SK-N-SH (cell line): ENCODE results near the gene UNK. TPM values are rescaled to one million over a fixed set of nuclear protein-coding genes. Genes with fewer than 3 reads are reported as not detected.

Experiments
- CTCF ChIA-PET: fragments of 300-600, 350-600 bp; formaldehyde crosslinking; extraction: SDS; loops from one replicate; lab custom pipeline; 2021; lab: Yijun Ruan, JAX
- POLR2A ChIA-PET: fragments of 350-600 bp; sonication (Branson Sonifier 250); formaldehyde crosslinking; extraction: SDS; loops from one replicate; lab custom pipeline; 2020; ENCODE audit warnings: antibody characterized with exemption, inconsistent platforms; lab: Yijun Ruan, JAX
- DNase-seq: peaks from one replicate; pipeline ENCODE4 v3.0.0; 2012
- H2AFZ ChIP-seq: fragments of 200-600 bp; sonication (generic); 2 replicates; pipeline ENCODE4 v1.8.1; 2016; ENCODE audit warnings: antibody characterized with exemption, mild to moderate bottlenecking, low read depth
- H3F3A ChIP-seq: fragments of 200-600 bp; sonication (generic); replicated peaks from 2 replicates; pipeline ENCODE3; 2016; ENCODE audit warnings: antibody characterized with exemption, mild to moderate bottlenecking; ENCODE audit not compliant: insufficient read depth
- H3K27ac ChIP-seq, 2 experiments: fragments of 200-500 bp in 1 of 2; fragments of 200-600 bp in 1 of 2; sonication (Bioruptor generic) in 1 of 2; sonication (generic), shearing (Covaris generic) in 1 of 2; 2 replicates each; pipeline versions ENCODE4 v1.5.1 to v1.6.1; 2014 to 2016; ENCODE audit warnings: low read depth in 2 of 2, inconsistent platforms in 1 of 2, low read length in 1 of 2, mild to moderate bottlenecking in 1 of 2, mixed read lengths in 1 of 2
- H3K27me3 ChIP-seq: fragments of 200-600 bp; sonication (generic), shearing (Covaris generic); 2 replicates; pipeline ENCODE4 v1.6.1; 2016; ENCODE audit warnings: mixed run types; ENCODE audit not compliant: insufficient read depth
- H3K36me3 ChIP-seq, 2 experiments: fragments of 200-500 bp in 1 of 2; fragments of 200-600 bp in 1 of 2; sonication (Bioruptor generic) in 1 of 2; sonication (generic) in 1 of 2; replicated peaks in 1 of 2; 2 replicates each; pipeline versions ENCODE3 to v1.5.1; 2014 to 2016; ENCODE audit warnings: low read length in 1 of 2, mild to moderate bottlenecking in 1 of 2; ENCODE audit not compliant: insufficient read depth in 2 of 2, control insufficient read depth in 1 of 2
- H3K4me1 ChIP-seq, 2 experiments: fragments of 200-500 bp in 1 of 2; fragments of 200-600 bp in 1 of 2; sonication (Bioruptor generic) in 1 of 2; sonication (generic), shearing (Covaris generic) in 1 of 2; 2 replicates each; pipeline versions ENCODE4 v1.5.1 to v1.6.1; 2014 to 2016; ENCODE audit warnings: low read depth in 1 of 2, low read length in 1 of 2, mixed run types in 1 of 2; ENCODE audit not compliant: insufficient read depth in 2 of 2, control insufficient read depth in 1 of 2
- H3K4me2 ChIP-seq: fragments of 200-600 bp; sonication (generic), shearing (Covaris generic); 2 replicates; pipeline ENCODE4 v1.6.1; 2017; ENCODE audit warnings: mixed run types
- H3K4me3 ChIP-seq, 2 experiments: fragments of 200-500 bp in 1 of 2; fragments of 200-600 bp in 1 of 2; sonication (Bioruptor generic) in 1 of 2; sonication (generic), shearing (Covaris generic) in 1 of 2; 2 replicates each; pipeline versions ENCODE4 v1.5.1 to v1.8.1; 2014 to 2016; ENCODE audit warnings: low read depth in 2 of 2, inconsistent platforms in 1 of 2, low read length in 1 of 2, mild to moderate bottlenecking in 1 of 2, mixed read lengths in 1 of 2, moderate library complexity in 1 of 2
- H3K79me2 ChIP-seq: fragments of 200-600 bp; sonication (generic); 2 replicates; pipeline ENCODE4 v1.8.1; 2017; ENCODE audit warnings: mild to moderate bottlenecking; ENCODE audit not compliant: insufficient read depth
- H3K9ac ChIP-seq: fragments of 200-600 bp; sonication (generic); 2 replicates; pipeline ENCODE4 v1.6.1; 2017; ENCODE audit warnings: mixed run types
- H3K9me2 ChIP-seq: fragments of 200-600 bp; sonication (generic); 2 replicates; pipeline ENCODE4 v1.6.1; 2017; ENCODE audit warnings: mixed run types
- H3K9me3 ChIP-seq: fragments of 200-600 bp; sonication (generic); 2 replicates; pipeline ENCODE4 v1.6.1; 2017; ENCODE audit warnings: mixed run types, mild to moderate bottlenecking, moderate library complexity
- H4K20me1 ChIP-seq: fragments of 200-600 bp; sonication (generic); 2 replicates; pipeline ENCODE4 v1.6.1; 2017; ENCODE audit warnings: mild to moderate bottlenecking, mixed run types; ENCODE audit not compliant: insufficient read depth
- CHD2 ChIP-seq: fragments of 150-350 bp; IDR thresholded peaks from 2 replicates; pipeline ENCODE4 v1.6.1; 2018; ENCODE audit warnings: low read length; ENCODE audit not compliant: partially characterized antibody
- ELF1 ChIP-seq: IDR thresholded peaks from 2 replicates; pipeline ENCODE4 v1.4.0; 2012
- EP300 ChIP-seq, 2 experiments: IDR thresholded peaks; 2 replicates each; pipeline versions ENCODE4 v1.4.0 to v1.6.1; 2012; ENCODE audit warnings: borderline replicate concordance in 1 of 2, low read depth in 1 of 2, low read length in 1 of 2
- FOSL2 ChIP-seq: IDR thresholded peaks from 2 replicates; pipeline ENCODE4 v1.4.0; 2012; ENCODE audit warnings: low read depth, mild to moderate bottlenecking, moderate library complexity, borderline replicate concordance
- FOXJ3 ChIP-seq: sonication (generic); formaldehyde crosslinking; IDR thresholded peaks from 2 replicates; pipeline ENCODE4 v1.5.1; 2020; ENCODE audit warnings: mild to moderate bottlenecking, missing genetic modification reagents
- JUND ChIP-seq: IDR thresholded peaks from 2 replicates; pipeline ENCODE4 v1.4.0; 2012
- MEF2A ChIP-seq: IDR thresholded peaks from 2 replicates; pipeline ENCODE4 v1.4.0; 2012; ENCODE audit warnings: low read depth, borderline replicate concordance
- MXI1 ChIP-seq: IDR thresholded peaks from 2 replicates; pipeline ENCODE4 v1.6.1; 2012; ENCODE audit warnings: mild to moderate bottlenecking, low read depth, low read length, improper control_type of control experiment
- NFIC ChIP-seq: IDR thresholded peaks from 2 replicates; pipeline ENCODE4 v1.4.0; 2012; ENCODE audit warnings: borderline replicate concordance
- POLR2AphosphoS5 ChIP-seq: IDR thresholded peaks from 2 replicates; pipeline ENCODE4 v1.6.1; 2012; ENCODE audit warnings: low read depth, low read length
- RAD21 ChIP-seq: IDR thresholded peaks from 2 replicates; pipeline ENCODE4 v1.6.1; 2012; ENCODE audit warnings: mild to moderate bottlenecking, low read length
- RCOR1 ChIP-seq: fragments of 150-350 bp; IDR thresholded peaks from 2 replicates; pipeline ENCODE4 v1.6.1; 2017; ENCODE audit warnings: antibody characterized with exemption, low read length
- RFX5 ChIP-seq: IDR thresholded peaks from 2 replicates; pipeline ENCODE4 v1.6.1; 2012; ENCODE audit warnings: mild to moderate bottlenecking, improper control_type of control experiment, low read length
- SIN3A ChIP-seq: IDR thresholded peaks from 2 replicates; pipeline ENCODE4 v1.6.1; 2012; ENCODE audit warnings: low read depth, mild to moderate bottlenecking, low read length, moderate library complexity, borderline replicate concordance
- TEAD4 ChIP-seq: IDR thresholded peaks from 2 replicates; pipeline ENCODE4 v1.4.0; 2012; ENCODE audit warnings: mild to moderate bottlenecking, borderline replicate concordance; ENCODE audit not compliant: insufficient read depth
- USF1 ChIP-seq: IDR thresholded peaks from 2 replicates; pipeline ENCODE4 v1.4.0; 2012; ENCODE audit warnings: low read depth, borderline replicate concordance
- WGBS: methylation state at CpG from one replicate; pipeline ENCODE4 v1.1.6; 2017; ENCODE audit warnings: low lambda C conversion rate; 5-methylcytosine and 5-hydroxymethylcytosine counted together
- polyA plus RNA-seq, 3 experiments: library from polyadenylated mRNA; depleted of rRNA; stranded (reverse); fragments of >200 nt; gene quantifications; 2 replicates each; pipeline ENCODE4 v1.2.3, GENCODE V29; 2012
- TF ChIP-seq, protein P1 (sequence below): fragments of 200-600 bp; sonication (generic); IDR thresholded peaks from 2 replicates; pipeline ENCODE4 v1.6.1; 2017; ENCODE audit warnings: antibody characterized with exemption, mild to moderate bottlenecking, moderate library complexity
- TF ChIP-seq, protein P2 (sequence below): IDR thresholded peaks from 2 replicates; pipeline ENCODE4; 2012

UNK gene
- polyA plus RNA-seq, 1 of the 3 experiments (the other 2 are of a cell fraction), result 24.8 TPM

DNA sequence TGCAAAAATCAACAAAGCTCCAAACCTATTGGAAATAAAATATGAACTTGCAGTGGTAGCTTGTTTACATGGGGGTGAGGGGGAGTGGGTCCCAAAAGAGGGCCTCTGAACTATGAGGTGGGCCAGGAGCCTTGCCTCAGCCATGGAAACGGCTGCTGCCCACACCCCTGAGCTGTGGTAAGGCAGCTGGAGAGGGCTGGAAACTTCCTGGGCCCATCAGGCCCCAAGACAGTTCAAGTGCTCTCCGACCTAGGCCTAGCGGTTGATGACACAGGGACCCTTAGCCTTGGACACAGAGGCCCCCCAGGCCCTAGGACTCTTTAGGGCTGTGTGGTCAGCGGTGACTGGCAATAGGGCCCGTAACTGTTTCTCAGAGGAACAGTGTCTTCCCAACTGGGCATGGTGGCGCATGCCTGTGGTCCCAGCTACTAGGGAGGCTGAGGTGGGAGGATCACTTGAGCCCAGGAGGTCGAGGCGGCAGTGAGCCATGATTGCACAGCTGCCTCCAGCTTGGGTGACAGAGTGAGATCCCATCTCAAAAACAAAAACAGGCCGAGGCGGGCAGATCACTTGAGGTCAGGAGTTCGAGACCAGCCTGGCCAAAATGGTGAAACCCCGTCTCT lies 41.3 kb downstream of the UNK start:
- H3K4me1 ChIP-seq, result peaks cover 5 to 46% of the 10 kb centered on the region in 2 experiments; a peak in 2 of 4 replicates
- peak overlapping the region in 1 of 2 experiments; percentile 39; a peak in 1 of 4 replicates for H3K27ac ChIP-seq
- peaks cover 7% of the 10 kb centered on the region for H3F3A ChIP-seq
- WGBS, result 89% methylated on average over 12 of the region's 12 CpGs
- H3K9me2 ChIP-seq, result no peaks in the 10 kb centered on the region
- no peaks in the 10 kb centered on the region for H3K27me3 ChIP-seq
- no peak overlapping the region for H3K4me3 ChIP-seq
- H3K9ac ChIP-seq, result no peak overlapping the region
- no peaks in the 10 kb centered on the region for H3K79me2 ChIP-seq
- H3K36me3 ChIP-seq, result peaks cover under 1 to 33% of the 10 kb centered on the region in 2 experiments
- TF ChIP-seq JUND (no peak), FOSL2 (no peak), CHD2 (no peak), RAD21 (no peak), TEAD4 (no peak), FOXJ3 (no peak), RCOR1 (no peak), USF1 (no peak), ELF1 (no peak), EP300 (IDR thresholded peaks at IDR 0.05; ENCODE audit: borderline replicate concordance in 1 of 2, low read depth in 1 of 2, low read length in 1 of 2) (no peak), NFIC (no peak), MEF2A (no peak), POLR2AphosphoS5 (no peak), RFX5 (no peak), MXI1 (no peak), SIN3A (no peak)
- TF ChIP-seq, protein P1, sequence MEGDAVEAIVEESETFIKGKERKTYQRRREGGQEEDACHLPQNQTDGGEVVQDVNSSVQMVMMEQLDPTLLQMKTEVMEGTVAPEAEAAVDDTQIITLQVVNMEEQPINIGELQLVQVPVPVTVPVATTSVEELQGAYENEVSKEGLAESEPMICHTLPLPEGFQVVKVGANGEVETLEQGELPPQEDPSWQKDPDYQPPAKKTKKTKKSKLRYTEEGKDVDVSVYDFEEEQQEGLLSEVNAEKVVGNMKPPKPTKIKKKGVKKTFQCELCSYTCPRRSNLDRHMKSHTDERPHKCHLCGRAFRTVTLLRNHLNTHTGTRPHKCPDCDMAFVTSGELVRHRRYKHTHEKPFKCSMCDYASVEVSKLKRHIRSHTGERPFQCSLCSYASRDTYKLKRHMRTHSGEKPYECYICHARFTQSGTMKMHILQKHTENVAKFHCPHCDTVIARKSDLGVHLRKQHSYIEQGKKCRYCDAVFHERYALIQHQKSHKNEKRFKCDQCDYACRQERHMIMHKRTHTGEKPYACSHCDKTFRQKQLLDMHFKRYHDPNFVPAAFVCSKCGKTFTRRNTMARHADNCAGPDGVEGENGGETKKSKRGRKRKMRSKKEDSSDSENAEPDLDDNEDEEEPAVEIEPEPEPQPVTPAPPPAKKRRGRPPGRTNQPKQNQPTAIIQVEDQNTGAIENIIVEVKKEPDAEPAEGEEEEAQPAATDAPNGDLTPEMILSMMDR, result no peak
- TF ChIP-seq, protein P2, sequence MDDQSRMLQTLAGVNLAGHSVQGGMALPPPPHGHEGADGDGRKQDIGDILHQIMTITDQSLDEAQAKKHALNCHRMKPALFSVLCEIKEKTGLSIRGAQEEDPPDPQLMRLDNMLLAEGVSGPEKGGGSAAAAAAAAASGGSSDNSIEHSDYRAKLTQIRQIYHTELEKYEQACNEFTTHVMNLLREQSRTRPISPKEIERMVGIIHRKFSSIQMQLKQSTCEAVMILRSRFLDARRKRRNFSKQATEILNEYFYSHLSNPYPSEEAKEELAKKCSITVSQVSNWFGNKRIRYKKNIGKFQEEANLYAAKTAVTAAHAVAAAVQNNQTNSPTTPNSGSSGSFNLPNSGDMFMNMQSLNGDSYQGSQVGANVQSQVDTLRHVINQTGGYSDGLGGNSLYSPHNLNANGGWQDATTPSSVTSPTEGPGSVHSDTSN, result no peak
- CTCF ChIA-PET, result interaction anchor here (1.2 to 16.5 kb wide), 14 partner anchors 10 to 193 kb away, joined by 5 to 326 read pairs (median 56); partner anchors contain the start of genes GALK1, SMIM5, UNC13D and UNK
- no peaks in the 10 kb centered on the region for H4K20me1 ChIP-seq
- H3K9me3 ChIP-seq, result no peaks in the 10 kb centered on the region
- no peak overlapping the region for H3K4me2 ChIP-seq
- H2AFZ ChIP-seq, result no peak overlapping the region
- POLR2A ChIA-PET, result interaction anchor here (1.2 to 3.3 kb wide), 3 partner anchors 19 to 46 kb away, joined by 6 to 31 read pairs (median 24); partner anchors contain the start of gene UNC13D
- no peak for DNase-seq
